SHP77 treated with DMSO at 0.1 percent for 48 hours (cell line): ENCODE data around the gene CHD9.

Experiments used
- DNase-seq: peaks from one replicate; lab custom pipeline; 2025; lab: John Stamatoyannopoulos, UW

Gene CHD9

DNA sequence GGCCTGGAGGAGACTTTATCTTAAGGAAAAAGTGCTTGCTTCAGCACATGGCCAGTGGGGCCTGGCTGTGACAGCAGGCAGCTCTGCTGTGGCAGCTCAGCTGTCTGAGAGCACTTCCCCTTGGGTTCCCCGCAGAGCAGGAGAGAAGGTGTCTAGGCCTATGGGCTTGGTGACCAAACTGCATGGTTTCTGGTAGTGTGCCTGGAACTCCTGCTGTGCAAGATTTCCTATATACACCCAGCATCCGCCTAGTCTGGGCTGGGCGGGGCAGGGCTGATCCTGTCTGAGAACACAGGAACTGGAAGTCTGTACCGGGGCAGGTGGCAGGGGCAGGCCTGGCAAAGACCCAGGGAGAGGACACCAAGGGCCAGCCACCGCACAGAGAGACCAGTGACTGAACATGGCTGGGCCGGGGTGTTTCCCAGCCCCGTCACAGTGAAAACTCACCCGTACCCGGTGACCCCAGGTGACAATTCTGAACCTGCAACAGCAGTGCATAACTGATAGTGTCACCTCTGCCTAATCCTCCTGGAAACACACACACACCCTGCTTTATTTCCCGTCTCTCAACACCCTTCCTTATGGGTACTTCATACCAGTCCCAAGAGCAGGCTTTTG, 39.3 kb downstream of the CHD9 start:
- peak; percentile 21 for DNase-seq

GRCh38 chr16:53097190-53097589, 42.4 kb downstream of the CHD9 start:
- no peak for DNase-seq

DNA sequence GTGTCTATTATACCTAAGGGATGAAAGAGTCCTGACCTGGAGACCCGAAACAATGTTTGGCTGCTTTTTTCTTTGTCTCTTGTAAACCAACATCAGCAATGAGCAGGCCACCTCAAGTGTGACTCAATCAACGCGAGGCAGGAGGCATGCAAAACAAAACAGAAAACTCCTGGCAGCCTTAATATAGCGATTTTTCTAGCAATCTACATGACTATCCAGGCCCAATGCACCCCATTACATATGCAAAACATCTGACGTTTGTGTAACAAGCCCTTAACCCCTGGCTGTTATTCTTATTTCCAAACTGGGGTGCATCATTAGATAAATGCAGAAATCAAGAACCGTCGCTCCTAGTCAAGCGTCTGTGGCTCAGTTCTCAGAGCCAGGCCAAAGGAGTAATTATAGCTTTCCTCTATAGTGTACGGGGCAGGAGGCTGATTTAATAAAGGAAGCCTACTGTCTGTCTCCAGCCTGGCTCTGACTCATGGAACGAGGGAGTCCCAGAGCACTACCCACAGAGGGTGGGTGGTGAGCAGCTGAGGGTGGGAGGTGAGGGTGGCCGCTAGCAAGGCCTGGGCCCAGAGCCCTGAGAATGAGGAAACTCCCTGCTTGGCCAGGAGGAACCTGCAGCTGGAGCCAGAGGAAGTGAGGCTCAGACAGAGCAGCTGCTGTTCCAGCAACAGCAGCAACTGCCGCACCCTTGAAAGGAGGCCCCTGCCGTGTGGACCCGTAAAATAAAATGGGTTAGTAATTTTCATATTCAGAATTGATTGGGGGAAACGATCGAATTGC, 43.9 kb downstream of the CHD9 start:
- peak; percentile 37 for DNase-seq

DNA sequence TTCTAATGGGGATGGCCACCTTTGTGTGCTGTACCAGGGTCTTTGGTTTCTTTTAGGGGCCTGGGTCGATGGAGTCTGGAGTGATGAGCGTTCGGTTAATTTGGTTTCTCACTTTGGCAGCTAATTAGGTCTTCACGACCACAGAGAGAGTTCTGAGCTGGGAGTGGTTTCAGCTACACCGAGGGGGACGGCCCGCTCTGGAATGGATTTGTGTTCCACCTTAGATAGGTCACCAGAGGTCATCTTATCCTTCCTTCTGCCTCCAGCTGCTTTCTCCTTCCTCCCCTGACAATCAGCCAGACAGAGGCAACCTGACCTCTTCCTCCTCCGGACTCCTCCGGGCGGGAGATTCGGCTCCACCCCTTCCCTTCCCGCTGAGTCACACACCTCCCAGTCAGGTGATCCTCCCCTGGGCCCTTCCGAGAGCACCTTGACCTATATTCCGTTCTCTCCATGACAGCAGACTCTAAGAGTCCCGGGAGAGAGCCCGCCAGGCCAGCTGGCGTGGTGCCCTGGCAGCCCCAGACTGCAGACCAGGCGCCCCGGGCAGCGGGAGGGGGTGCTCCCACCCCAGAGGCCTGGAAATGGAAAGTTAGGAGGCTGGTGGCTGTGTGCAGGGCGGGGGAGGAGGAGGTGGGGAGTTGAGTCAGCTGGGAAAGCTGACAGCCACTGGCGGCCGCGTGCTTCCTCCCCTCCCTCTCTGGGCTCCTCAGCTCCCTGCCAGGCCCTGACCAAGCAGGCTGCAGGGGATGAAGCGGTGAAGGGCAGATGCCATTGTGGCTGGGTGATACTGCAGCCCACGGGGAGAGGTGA, 44.7 kb downstream of the CHD9 start:
- DNase-seq, result peak; percentile 88

- no peak for DNase-seq
Observed at GRCh38 chr16:53100131-53100748, 45.4 kb downstream of the CHD9 start.

DNA sequence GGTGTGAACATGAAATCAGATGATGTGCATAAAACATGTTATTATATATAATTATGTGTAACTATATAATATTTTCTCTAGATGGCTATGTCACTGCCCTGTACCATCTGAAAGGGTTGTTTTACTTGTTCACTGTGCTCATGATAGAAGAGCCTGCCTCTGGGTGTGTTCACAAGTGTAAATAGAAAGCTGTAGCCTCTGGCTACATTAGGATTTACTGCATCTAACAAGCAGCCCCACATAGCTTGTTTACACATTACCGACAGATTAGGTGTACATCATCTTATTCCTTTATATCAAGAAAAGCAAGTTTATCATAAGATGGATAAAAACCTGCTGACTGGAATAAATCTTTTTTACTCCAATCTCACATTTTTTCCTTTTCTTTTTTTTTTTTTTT, 46.1 kb downstream of the CHD9 start:
- no peak for DNase-seq

DNA sequence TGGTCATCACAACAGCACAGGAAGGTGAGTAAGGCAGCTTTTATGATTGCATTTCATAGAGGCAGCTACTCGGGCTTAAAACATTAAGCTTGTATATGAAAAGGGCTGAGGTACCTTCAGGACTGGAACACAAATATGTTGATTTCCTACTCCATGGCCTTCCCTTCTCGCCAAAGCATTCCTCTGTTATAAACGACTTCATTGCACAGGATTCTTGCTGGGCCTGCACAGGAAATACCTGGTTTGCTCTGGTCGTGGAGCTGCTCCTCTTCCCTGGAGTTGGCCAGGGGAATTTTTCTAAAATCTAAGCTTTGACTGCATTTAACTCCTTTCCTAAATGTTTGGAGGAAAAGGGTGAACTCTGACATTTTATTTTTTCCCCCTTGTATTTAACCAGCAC, 49.0 kb downstream of the CHD9 start:
- no peak for DNase-seq

DNA sequence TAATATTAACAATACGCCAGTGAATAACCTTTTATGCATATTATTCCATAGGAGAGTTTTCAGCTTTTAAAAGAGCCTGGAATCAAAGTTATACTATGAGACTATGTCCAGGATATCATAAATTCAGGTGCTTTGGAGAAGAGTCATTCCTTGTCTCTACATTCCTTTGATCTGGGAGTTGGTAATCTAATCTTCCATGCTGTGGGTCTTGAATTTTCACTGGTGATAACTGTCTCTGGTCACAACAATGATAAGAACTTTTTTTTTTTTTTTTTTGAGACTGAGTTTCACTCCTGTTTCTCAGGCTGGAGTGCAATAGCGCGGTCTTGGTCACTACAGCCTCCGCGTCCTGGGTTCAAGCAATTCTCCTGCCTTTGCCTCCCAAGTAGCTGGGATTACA, 50.8 kb downstream of the CHD9 start:
- no peak for DNase-seq

- DNase-seq, result no peak
Observed at GRCh38 chr16:53111078-53111791, 56.4 kb downstream of the CHD9 start.

- no peak for DNase-seq
Observed at GRCh38 chr16:53112015-53112414, 57.2 kb downstream of the CHD9 start.

- DNase-seq, result no peak
Observed at GRCh38 chr16:53115047-53115446, 60.3 kb downstream of the CHD9 start.

DNA sequence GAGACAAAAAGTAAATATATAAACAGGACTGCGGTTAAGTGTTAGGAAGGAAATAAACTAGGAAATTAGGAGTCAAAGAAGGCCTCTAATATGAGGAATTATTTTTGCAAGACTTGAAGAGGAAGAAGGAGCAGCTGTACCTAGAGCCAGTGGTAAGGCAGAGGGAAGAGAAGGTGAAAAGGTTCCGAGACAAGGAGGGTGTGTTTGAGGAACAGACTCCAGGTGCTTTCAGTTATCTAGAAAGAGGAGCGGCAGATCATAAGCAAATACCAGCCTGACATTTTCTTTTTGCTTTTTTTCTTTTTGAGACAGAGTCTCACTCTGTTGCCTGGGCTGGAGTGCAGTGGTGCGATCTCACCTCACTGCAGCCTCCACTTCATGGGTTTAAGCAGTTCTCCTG, 61.0 kb downstream of the CHD9 start:
- no peak for DNase-seq

GRCh38 chr16:53121043-53121620, 66.3 kb downstream of the CHD9 start:
- no peak for DNase-seq

- DNase-seq, result no peak
Observed at GRCh38 chr16:53121661-53122060, 66.9 kb downstream of the CHD9 start.

DNA sequence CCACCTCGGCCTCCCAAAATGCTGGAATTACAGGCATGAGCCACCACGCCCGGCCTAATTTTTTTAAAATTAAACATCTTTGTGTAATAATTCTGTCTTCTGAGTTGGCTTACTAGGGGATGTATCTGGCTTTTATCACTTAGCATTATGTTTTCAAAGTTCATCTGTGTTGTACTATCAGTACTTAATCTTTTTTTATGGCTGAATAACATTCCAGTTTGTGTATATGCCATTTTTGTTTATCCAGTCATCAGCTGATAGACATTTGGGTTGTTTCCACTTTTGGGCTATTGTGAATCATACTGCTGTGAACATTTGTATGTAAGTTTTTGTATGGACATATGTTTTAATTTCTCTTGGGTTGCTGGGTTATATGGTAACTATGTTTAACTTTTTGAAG, 69.0 kb downstream of the CHD9 start:
- DNase-seq, result no peak

GRCh38 chr16:53126390-53126789, 71.6 kb downstream of the CHD9 start:
- DNase-seq, result no peak

GRCh38 chr16:53129281-53130158, 74.7 kb downstream of the CHD9 start:
- peak; percentile 26 for DNase-seq

DNA sequence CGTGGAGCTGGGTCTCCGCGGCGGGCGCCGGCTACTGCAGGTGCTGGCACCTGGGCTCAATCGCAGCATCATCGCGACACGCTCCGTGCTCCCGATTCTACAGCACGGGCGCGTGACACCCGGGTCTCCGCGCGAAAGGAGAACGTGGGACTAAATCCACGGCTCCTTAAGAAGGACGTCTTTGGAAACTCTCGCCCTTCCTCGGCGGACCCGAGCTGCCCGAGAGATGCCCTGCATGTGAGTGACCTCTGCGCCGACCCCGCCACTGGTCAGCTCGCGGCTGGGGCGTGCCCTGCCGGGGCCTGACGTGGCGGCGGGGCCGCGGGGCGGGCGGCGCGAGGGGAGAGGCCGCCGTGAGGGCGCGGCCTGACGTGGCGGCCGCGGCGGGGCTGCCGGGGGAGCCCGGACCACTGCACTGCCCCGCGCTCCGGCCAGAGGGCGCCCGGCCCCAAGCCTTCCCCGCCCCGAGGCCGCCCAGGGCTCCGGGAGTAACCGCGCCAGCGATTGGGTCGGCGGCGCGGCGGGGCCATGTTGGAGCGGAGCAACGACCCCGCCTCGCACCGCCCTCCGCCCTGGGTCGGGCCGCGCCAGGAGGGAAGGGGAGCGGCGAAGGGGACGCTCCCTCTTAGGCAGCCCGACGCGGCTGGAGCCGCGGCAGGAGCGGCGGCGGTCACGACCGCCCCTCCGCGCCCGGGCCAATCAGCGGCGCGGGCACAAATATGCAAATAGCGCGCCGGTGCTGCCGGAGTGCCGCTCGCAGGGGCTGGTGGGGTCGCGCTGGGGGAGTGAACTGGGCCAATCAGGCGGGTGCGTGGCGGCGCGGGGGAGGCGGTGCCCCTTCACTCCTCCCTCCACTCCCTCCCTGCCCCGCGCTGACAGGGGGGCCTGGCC, 75.6 kb downstream of the CHD9 start:
- peak; percentile 86 for DNase-seq

DNA sequence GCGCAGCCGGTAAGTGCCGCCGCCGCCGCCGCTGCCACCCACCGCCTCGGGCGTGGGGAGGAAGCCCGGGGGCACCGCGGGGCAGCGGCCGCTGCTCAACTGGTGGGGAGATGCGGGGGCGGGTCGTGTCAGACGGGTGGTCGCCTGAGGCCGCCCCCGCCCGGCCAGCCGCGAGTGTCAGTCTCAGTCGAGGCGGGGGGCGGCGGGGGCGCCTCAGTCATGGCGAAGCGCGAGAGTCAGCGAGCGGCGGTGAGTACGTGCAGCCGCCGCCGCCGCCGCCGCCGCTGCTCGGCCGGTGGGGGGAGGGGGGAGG, 76.2 kb downstream of the CHD9 start:
- no peak for DNase-seq
